ENCODE data around the gene CLK2. TPM values are rescaled to one million over a fixed set of nuclear protein-coding genes. Genes with fewer than 3 reads are reported as not detected.
A peak's percentile ranks its signal among the peaks of the same experiment; 100 is the strongest.

Gene CLK2
- total and polyA plus RNA-seq, 2 of the 13 experiments (the other 11 are each of a cell fraction or from before 2014, with no cell fraction given), result 20.1 to 73.5 TPM

DNA sequence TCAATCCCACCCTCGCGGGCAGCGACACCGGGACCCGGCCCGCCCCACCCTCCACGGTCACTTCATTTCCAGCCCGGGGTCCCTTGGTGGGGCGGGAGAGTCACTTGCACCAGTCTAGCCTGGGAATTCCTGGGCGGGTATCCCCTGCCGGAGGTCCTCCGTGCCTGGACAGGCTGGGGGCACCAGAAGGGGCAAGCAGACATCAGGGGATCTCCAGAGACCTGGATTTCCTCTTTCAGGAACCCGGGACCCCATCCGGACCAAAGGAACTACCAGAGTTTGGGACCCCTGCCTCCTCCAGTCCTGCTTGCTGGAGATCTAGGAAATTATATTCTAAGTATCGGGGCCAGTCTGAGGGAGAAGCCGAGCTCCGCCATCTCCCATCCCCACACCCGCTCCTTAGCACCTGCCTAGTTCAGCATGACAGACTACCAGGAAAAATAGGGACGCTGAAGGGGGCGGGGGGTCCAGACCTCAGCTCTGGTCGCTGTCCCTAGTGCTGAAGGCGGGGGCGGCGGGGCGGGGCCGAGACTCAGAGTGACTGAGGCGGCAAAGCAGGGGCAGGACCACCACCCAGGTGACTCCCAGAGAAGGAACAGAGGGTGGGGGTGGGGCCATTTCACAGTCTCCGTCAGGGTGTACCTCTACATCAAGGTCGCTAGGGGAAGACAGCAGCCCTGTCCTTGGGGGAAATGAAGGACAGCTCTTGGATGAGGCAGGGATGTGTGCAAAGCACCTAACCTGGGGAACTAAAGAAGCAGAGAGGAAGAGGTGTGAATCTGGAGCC is 4.8 kb upstream of the CLK2 start (continued):
- TF ChIP-seq, protein P1, sequence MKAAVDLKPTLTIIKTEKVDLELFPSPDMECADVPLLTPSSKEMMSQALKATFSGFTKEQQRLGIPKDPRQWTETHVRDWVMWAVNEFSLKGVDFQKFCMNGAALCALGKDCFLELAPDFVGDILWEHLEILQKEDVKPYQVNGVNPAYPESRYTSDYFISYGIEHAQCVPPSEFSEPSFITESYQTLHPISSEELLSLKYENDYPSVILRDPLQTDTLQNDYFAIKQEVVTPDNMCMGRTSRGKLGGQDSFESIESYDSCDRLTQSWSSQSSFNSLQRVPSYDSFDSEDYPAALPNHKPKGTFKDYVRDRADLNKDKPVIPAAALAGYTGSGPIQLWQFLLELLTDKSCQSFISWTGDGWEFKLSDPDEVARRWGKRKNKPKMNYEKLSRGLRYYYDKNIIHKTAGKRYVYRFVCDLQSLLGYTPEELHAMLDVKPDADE (CRISPR knock-in tag; IDR thresholded peaks at IDR 0.05), result no peak
- TF ChIP-seq ZNF350 (CRISPR knock-in tag; IDR thresholded peaks at IDR 0.05; ENCODE audit: borderline replicate concordance, low read depth) (no peak; the same call in 1 of the 2 replicates), ZNF879 (CRISPR knock-in tag; IDR thresholded peaks at IDR 0.05) (peak; percentile 74; the same call in 1 of the 2 replicates), ELF1 (CRISPR knock-in tag; IDR thresholded peaks at IDR 0.05) (no peak), BHLHE40 (IDR thresholded peaks at IDR 0.05; ENCODE audit: low read length) (no peak), POLR2AphosphoS5 (IDR thresholded peaks at IDR 0.05; ENCODE audit: low read depth, low read length) (no peak), IRF2 (CRISPR knock-in tag; IDR thresholded peaks at IDR 0.05) (no peak), HNRNPLL (IDR thresholded peaks at IDR 0.05; ENCODE audit: low read depth, low read length, poor library complexity, severe bottlenecking) (no peak), ZNF180 (CRISPR knock-in tag; IDR thresholded peaks at IDR 0.05; ENCODE audit: borderline replicate concordance, low read depth) (no peak), GABPB1 (CRISPR knock-in tag; IDR thresholded peaks at IDR 0.05) (peak; percentile 9; the same call in 1 of the 2 replicates), RBAK (CRISPR knock-in tag; IDR thresholded peaks at IDR 0.05) (no peak), FOSL1 (CRISPR knock-in tag; IDR thresholded peaks at IDR 0.05; ENCODE audit: borderline replicate concordance) (no peak)
- TF ChIP-seq, protein P2, sequence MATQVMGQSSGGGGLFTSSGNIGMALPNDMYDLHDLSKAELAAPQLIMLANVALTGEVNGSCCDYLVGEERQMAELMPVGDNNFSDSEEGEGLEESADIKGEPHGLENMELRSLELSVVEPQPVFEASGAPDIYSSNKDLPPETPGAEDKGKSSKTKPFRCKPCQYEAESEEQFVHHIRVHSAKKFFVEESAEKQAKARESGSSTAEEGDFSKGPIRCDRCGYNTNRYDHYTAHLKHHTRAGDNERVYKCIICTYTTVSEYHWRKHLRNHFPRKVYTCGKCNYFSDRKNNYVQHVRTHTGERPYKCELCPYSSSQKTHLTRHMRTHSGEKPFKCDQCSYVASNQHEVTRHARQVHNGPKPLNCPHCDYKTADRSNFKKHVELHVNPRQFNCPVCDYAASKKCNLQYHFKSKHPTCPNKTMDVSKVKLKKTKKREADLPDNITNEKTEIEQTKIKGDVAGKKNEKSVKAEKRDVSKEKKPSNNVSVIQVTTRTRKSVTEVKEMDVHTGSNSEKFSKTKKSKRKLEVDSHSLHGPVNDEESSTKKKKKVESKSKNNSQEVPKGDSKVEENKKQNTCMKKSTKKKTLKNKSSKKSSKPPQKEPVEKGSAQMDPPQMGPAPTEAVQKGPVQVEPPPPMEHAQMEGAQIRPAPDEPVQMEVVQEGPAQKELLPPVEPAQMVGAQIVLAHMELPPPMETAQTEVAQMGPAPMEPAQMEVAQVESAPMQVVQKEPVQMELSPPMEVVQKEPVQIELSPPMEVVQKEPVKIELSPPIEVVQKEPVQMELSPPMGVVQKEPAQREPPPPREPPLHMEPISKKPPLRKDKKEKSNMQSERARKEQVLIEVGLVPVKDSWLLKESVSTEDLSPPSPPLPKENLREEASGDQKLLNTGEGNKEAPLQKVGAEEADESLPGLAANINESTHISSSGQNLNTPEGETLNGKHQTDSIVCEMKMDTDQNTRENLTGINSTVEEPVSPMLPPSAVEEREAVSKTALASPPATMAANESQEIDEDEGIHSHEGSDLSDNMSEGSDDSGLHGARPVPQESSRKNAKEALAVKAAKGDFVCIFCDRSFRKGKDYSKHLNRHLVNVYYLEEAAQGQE (IDR thresholded peaks at IDR 0.05; ENCODE audit: borderline replicate concordance in 1 of 2, low read depth in 1 of 2, low read length in 2 of 2), result peak; percentile 88 to 96
- TF ChIP-seq, protein P3, sequence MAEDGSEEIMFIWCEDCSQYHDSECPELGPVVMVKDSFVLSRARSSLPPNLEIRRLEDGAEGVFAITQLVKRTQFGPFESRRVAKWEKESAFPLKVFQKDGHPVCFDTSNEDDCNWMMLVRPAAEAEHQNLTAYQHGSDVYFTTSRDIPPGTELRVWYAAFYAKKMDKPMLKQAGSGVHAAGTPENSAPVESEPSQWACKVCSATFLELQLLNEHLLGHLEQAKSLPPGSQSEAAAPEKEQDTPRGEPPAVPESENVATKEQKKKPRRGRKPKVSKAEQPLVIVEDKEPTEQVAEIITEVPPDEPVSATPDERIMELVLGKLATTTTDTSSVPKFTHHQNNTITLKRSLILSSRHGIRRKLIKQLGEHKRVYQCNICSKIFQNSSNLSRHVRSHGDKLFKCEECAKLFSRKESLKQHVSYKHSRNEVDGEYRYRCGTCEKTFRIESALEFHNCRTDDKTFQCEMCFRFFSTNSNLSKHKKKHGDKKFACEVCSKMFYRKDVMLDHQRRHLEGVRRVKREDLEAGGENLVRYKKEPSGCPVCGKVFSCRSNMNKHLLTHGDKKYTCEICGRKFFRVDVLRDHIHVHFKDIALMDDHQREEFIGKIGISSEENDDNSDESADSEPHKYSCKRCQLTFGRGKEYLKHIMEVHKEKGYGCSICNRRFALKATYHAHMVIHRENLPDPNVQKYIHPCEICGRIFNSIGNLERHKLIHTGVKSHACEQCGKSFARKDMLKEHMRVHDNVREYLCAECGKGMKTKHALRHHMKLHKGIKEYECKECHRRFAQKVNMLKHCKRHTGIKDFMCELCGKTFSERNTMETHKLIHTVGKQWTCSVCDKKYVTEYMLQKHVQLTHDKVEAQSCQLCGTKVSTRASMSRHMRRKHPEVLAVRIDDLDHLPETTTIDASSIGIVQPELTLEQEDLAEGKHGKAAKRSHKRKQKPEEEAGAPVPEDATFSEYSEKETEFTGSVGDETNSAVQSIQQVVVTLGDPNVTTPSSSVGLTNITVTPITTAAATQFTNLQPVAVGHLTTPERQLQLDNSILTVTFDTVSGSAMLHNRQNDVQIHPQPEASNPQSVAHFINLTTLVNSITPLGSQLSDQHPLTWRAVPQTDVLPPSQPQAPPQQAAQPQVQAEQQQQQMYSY (CRISPR knock-in tag; IDR thresholded peaks at IDR 0.05), result no peak

All from HepG2 (cell line).